ENCODE data around the gene RANBP3. TPM values are rescaled to one million over a fixed set of nuclear protein-coding genes. Genes with fewer than 3 reads are reported as not detected.

Gene RANBP3
- total RNA-seq, 1 donor from 2014 or later: 98.5 TPM

DNA sequence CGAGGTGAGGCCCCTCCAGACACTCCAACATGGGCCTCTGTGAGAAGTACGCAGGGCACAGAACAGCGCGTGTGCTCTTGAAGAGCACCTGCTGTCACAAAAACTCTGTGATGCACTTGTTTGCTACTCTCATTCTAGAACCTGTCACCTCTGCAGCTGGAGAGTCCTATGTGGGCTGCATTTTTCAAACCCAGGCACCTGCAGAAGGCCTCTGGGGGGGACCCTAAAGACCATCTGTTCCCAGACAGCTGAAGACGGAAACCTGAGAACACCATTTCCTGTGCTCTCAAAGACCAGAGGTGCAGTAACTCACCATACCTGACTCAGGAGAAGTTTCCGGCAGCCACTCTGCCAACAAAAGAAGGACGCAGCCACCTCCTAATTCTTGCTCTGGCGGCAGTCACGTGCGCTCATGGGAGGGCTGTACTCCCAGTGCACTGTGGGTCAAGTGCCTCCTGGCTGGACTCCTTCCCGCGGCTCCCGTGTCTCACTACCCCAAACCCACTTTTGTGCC lies 28.1 kb downstream of the RANBP3 start:
- intact Hi-C loops (cut with micrococcal nuclease): no loop called here
- H3K4me1 Mint-ChIP-seq: peaks cover 73% of the 10 kb centered on the region
- H3K9me3 Mint-ChIP-seq: no peaks in the 10 kb centered on the region
- DNase-seq: no peak
- TF ChIP-seq, protein P1, sequence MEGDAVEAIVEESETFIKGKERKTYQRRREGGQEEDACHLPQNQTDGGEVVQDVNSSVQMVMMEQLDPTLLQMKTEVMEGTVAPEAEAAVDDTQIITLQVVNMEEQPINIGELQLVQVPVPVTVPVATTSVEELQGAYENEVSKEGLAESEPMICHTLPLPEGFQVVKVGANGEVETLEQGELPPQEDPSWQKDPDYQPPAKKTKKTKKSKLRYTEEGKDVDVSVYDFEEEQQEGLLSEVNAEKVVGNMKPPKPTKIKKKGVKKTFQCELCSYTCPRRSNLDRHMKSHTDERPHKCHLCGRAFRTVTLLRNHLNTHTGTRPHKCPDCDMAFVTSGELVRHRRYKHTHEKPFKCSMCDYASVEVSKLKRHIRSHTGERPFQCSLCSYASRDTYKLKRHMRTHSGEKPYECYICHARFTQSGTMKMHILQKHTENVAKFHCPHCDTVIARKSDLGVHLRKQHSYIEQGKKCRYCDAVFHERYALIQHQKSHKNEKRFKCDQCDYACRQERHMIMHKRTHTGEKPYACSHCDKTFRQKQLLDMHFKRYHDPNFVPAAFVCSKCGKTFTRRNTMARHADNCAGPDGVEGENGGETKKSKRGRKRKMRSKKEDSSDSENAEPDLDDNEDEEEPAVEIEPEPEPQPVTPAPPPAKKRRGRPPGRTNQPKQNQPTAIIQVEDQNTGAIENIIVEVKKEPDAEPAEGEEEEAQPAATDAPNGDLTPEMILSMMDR (IDR thresholded peaks at IDR 0.05): no peak
- H3K27ac Mint-ChIP-seq: no peak overlapping the region
- H3K36me3 Mint-ChIP-seq (ENCODE audit: low read depth): peaks cover 50% of the 10 kb centered on the region
- no peak overlapping the region for H3K4me3 Mint-ChIP-seq
- POLR2A ChIA-PET: no interaction called here
- no peaks in the 10 kb centered on the region for H3K27me3 Mint-ChIP-seq
- ATAC-seq (ENCODE audit: low read depth): no peak
- CTCF ChIA-PET: no interaction called here

DNA sequence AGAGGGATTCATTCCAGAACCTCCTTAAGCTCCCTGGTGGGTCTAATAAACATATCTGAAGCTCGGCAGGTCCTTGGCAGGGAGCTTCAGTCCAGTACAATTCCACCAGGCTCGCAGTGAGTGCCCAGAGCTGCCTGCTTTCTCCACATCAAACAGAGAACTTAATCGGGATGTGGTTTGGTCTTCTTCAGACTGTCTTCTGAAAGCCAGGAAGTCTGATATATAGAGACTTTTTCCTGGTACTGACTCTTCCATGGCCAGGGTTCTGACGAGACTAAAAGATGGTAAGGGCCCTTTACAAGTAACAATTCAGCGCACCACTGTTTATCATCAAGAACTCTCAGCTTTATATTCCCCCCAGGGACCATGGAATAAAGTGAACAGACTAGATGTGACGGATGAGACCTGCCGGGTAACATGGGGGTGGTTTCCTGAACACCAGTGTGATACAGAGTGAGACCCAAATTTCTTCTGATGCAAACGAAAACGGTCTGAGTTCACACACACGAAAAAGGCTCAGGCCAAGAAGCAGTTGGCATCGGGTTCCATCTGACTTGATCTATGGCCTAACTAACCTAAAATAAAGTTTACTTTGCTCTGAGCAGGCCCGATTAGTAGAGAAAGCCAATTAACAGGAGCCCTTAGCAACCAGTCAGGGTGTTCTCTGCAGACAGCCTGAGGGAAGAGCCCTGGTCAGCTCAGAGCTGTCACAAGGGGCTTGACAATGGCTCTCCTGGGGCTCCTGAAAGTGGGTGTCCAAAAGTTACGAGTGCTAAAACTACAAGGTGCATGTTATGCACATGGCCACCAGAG lies 29.0 kb downstream of the RANBP3 start:
- Mint-ChIP-seq H3K9me3 (no peaks in the 10 kb centered on the region), H3K4me1 (peaks cover 64% of the 10 kb centered on the region), H3K27me3 (no peaks in the 10 kb centered on the region), H3K27ac (no peak overlapping the region), H3K4me3 (no peak overlapping the region), H3K36me3 (ENCODE audit: low read depth) (peaks cover 45% of the 10 kb centered on the region)
- CTCF ChIA-PET: interaction anchor here (1.8 kb wide), 1 partner anchor 19 kb away, joined by 7 read pairs; no protein-coding TSS in a partner anchor
- POLR2A ChIA-PET: no interaction called here
- DNase-seq: no peak
- intact Hi-C loops (cut with micrococcal nuclease): no loop called here
- TF ChIP-seq, protein P1 (IDR thresholded peaks at IDR 0.05): no peak
- ATAC-seq (ENCODE audit: low read depth): no peak

DNA sequence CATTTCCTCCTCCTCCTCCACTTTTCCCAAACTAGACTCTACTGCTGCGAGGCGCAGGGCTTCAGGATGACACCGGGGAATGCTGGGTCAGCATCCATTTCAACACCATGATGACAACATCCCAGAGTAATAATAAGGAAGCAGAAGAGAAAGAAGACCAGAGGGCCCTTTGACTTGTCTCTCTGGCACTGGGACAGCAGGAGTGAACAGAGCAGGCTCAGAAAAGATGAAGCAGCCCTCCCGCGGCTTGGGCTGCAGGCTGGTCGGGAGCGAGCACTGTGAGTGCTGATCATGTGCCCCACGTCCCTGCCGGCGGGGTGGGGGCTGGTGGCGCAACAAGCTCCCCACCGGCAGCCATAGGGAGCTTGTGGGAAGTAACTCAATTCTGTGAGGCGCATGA lies 30.5 kb downstream of the RANBP3 start:
- POLR2A ChIA-PET: no interaction called here

DNA sequence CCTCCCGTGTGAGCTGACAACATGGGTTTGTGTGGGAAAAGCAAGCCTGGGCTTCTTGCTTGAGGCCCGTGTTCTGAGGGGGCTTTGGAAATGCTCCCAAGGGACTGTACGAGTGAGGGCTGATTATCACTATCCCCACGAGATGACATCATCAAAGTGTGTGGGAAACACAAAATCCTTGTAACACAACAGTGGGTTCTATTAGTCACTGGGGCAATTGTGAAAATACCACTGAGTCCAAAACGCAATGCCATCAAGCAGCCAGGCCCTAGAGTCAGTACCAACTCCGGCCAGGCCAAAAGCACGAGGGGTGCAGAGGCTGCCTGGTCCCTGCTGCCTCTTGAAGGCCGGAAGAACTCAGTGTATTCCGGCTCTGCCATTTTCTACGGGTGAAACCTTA lies 34.3 kb downstream of the RANBP3 start:
- Mint-ChIP-seq H3K36me3 (ENCODE audit: low read depth) (peaks cover 61% of the 10 kb centered on the region), H3K27ac (no peak overlapping the region), H3K27me3 (no peaks in the 10 kb centered on the region), H3K9me3 (no peaks in the 10 kb centered on the region), H3K4me1 (peaks cover 12% of the 10 kb centered on the region), H3K4me3 (no peak overlapping the region)
- ATAC-seq (ENCODE audit: low read depth) (no peak), DNase-seq (no peak)
- CTCF ChIA-PET: no interaction called here
- intact Hi-C loops (cut with micrococcal nuclease): no loop called here
- TF ChIP-seq, protein P1 (IDR thresholded peaks at IDR 0.05): no peak
- POLR2A ChIA-PET: no interaction called here

More for the DNA sequence above, 30.5 kb downstream of the RANBP3 start:
- H3K27me3 Mint-ChIP-seq: no peaks in the 10 kb centered on the region
- ATAC-seq (ENCODE audit: low read depth): no peak
- H3K27ac Mint-ChIP-seq: no peak overlapping the region
- intact Hi-C loops (cut with micrococcal nuclease): no loop called here
- H3K36me3 Mint-ChIP-seq (ENCODE audit: low read depth): peaks cover 51% of the 10 kb centered on the region
- TF ChIP-seq, protein P1 (IDR thresholded peaks at IDR 0.05): no peak
- CTCF ChIA-PET: interaction anchor here (1.8 kb wide), 1 partner anchor 21 kb away, joined by 7 read pairs; no protein-coding TSS in a partner anchor
- DNase-seq: no peak
- peaks cover 49% of the 10 kb centered on the region for H3K4me1 Mint-ChIP-seq
- no peak overlapping the region for H3K4me3 Mint-ChIP-seq
- H3K9me3 Mint-ChIP-seq: no peaks in the 10 kb centered on the region

DNA sequence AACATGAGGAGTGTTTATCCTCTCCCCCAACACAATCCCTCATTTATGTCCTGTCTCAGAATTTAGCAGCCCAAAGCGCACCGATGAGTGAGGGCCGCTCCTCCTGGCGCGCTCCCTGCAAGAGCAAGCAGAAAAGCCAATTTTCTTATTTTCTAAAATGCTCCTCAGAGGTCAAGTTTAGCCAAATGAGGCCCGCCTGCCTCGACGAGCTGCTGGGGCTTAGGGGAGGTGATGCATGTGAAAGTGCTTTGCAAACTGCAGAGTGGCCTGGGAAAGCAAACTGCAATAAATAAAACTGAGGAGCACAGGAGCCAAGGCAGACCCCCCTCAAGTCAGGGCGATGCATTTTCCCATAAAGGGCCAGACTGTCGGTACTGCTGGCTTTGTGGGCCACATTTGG lies 34.9 kb downstream of the RANBP3 start:
- Mint-ChIP-seq H3K9me3 (no peaks in the 10 kb centered on the region), H3K4me1 (peaks cover 8% of the 10 kb centered on the region), H3K27ac (no peak overlapping the region), H3K4me3 (no peak overlapping the region), H3K27me3 (no peaks in the 10 kb centered on the region), H3K36me3 (ENCODE audit: low read depth) (peaks cover 61% of the 10 kb centered on the region)
- TF ChIP-seq, protein P1 (IDR thresholded peaks at IDR 0.05): no peak
- ChIA-PET CTCF (no interaction called here), POLR2A (no interaction called here)
- DNase-seq (no peak), ATAC-seq (ENCODE audit: low read depth) (no peak)
- intact Hi-C loops (cut with micrococcal nuclease): no loop called here

All from activated B cell treated with CpG ODN at 0.5 μM for 24 hours (primary cell).